WTC11 (cell line): ENCODE results near the gene AP1S2. TPM values are rescaled to one million over a fixed set of nuclear protein-coding genes. Genes with fewer than 3 reads are reported as not detected.

Experiments used
- ATAC-seq: fragments of 200-7000 bp; cut with Tn5 transposase; 2 replicates; pipeline ENCODE4 v1.10.0; 2021; ENCODE audit warnings: mild to moderate bottlenecking, moderate library complexity
- CTCF ChIA-PET: fragments of 300-600 bp; sonication (Branson Sonifier 250); formaldehyde crosslinking; loops from one replicate; lab custom pipeline; 2021; ENCODE audit warnings: antibody characterized with exemption; lab: Charles Lee
- POLR2A ChIA-PET: fragments of 350-600 bp; sonication (Branson Sonifier 250); formaldehyde crosslinking; loops from one replicate; lab custom pipeline; 2021; ENCODE audit warnings: antibody characterized with exemption; lab: Charles Lee
- DNase-seq: peaks from one replicate; pipeline ENCODE4 v3.0.0; 2021; ENCODE audit warnings: low spot score
- H3K27ac Mint-ChIP-seq: 2 replicates; pipeline ENCODE4 v1.8.0; 2021; ENCODE audit warnings: mixed read lengths
- H3K27me3 Mint-ChIP-seq: 2 replicates; pipeline ENCODE4 v1.8.0; 2021; ENCODE audit warnings: low read depth, mild to moderate bottlenecking, moderate library complexity, mixed read lengths
- H3K36me3 Mint-ChIP-seq: 2 replicates; pipeline ENCODE4 v1.8.0; 2021; ENCODE audit warnings: mixed read lengths
- H3K4me1 Mint-ChIP-seq: 2 replicates; pipeline ENCODE4 v1.8.0; 2022; ENCODE audit warnings: mixed read lengths
- H3K4me3 Mint-ChIP-seq: 2 replicates; pipeline ENCODE4 v1.8.0; 2021; ENCODE audit warnings: mild to moderate bottlenecking, moderate library complexity, mixed read lengths
- H3K9me3 Mint-ChIP-seq: 2 replicates; pipeline ENCODE4 v1.8.0; 2021; ENCODE audit warnings: mixed read lengths
- ATF1 ChIP-seq: sonication (generic); formaldehyde crosslinking; IDR thresholded peaks from 2 replicates; pipeline ENCODE4 v1.8.1; 2023; ENCODE audit warnings: mild to moderate bottlenecking, moderate library complexity, missing genetic modification reagents
- ATF6 ChIP-seq: sonication (generic); formaldehyde crosslinking; IDR thresholded peaks from 2 replicates; pipeline ENCODE4 v1.8.1; 2023; ENCODE audit warnings: mild to moderate bottlenecking, missing genetic modification reagents
- CDX4 ChIP-seq: fragments of 250-450 bp; sonication (Bioruptor Pico); IDR thresholded peaks from 2 replicates; pipeline ENCODE4 v1.9.0; 2021; ENCODE audit warnings: moderate library complexity, mild to moderate bottlenecking, inconsistent platforms, borderline replicate concordance
- CTCF ChIP-seq: fragments of 200-600 bp; IDR thresholded peaks from 2 replicates; pipeline ENCODE4 v1.8.0; 2022; ENCODE audit warnings: antibody characterized with exemption
- E2F4 ChIP-seq: sonication (generic); formaldehyde crosslinking; IDR thresholded peaks from 2 replicates; pipeline ENCODE4 v1.8.1; 2022; ENCODE audit warnings: low read depth, mild to moderate bottlenecking, moderate library complexity, missing genetic modification reagents, borderline replicate concordance
- E2F5 ChIP-seq: sonication (generic); formaldehyde crosslinking; IDR thresholded peaks from 2 replicates; pipeline ENCODE4 v1.8.1; 2022; ENCODE audit warnings: mild to moderate bottlenecking, moderate library complexity, missing genetic modification reagents
- IRF1 ChIP-seq: sonication (generic); formaldehyde crosslinking; IDR thresholded peaks from 2 replicates; pipeline ENCODE4 v1.8.0; 2023; ENCODE audit warnings: missing genetic modification reagents
- IRF2 ChIP-seq: sonication (generic); formaldehyde crosslinking; IDR thresholded peaks from 2 replicates; pipeline ENCODE4 v1.8.0; 2022; ENCODE audit warnings: low read depth, missing genetic modification reagents, borderline replicate concordance
- JAZF1 ChIP-seq: fragments of 250-450 bp; sonication (Bioruptor Pico); IDR thresholded peaks from 2 replicates; pipeline ENCODE4 v1.9.0; 2021; ENCODE audit warnings: moderate library complexity, mild to moderate bottlenecking, inconsistent platforms
- MXD4 ChIP-seq: fragments of 250-450 bp; sonication (Bioruptor Pico); IDR thresholded peaks from 2 replicates; pipeline ENCODE4 v1.8.0; 2021; ENCODE audit warnings: mild to moderate bottlenecking, moderate library complexity, borderline replicate concordance
- MYBL2 ChIP-seq: sonication (generic); formaldehyde crosslinking; IDR thresholded peaks from 2 replicates; pipeline ENCODE4 v1.8.1; 2023; ENCODE audit warnings: mild to moderate bottlenecking, moderate library complexity, missing genetic modification reagents
- NFYB ChIP-seq: sonication (generic); formaldehyde crosslinking; conservative IDR thresholded peaks from 2 replicates; pipeline ENCODE4 v1.8.0; 2022; ENCODE audit warnings: low read depth, missing genetic modification reagents
- NR3C1 ChIP-seq: sonication (generic); formaldehyde crosslinking; conservative IDR thresholded peaks from 2 replicates; pipeline ENCODE4 v1.8.1; 2023; ENCODE audit warnings: low read depth, mild to moderate bottlenecking, missing genetic modification reagents
- PRDM15 ChIP-seq: sonication (generic); formaldehyde crosslinking; IDR thresholded peaks from 2 replicates; pipeline ENCODE4 v1.8.0; 2022; ENCODE audit warnings: missing genetic modification reagents
- SP1 ChIP-seq: sonication (generic); formaldehyde crosslinking; conservative IDR thresholded peaks from 2 replicates; pipeline ENCODE4 v1.8.1; 2022; ENCODE audit warnings: missing genetic modification reagents
- STAT6 ChIP-seq: sonication (generic); formaldehyde crosslinking; conservative IDR thresholded peaks from 2 replicates; pipeline ENCODE4 v1.8.1; 2023; ENCODE audit warnings: mild to moderate bottlenecking, low read depth, missing genetic modification reagents, moderate library complexity
- ZBTB21 ChIP-seq: sonication (generic); formaldehyde crosslinking; IDR thresholded peaks from 2 replicates; pipeline ENCODE4 v1.8.1; 2023; ENCODE audit warnings: mild to moderate bottlenecking, missing genetic modification reagents, borderline replicate concordance
- ZBTB43 ChIP-seq: sonication (generic); formaldehyde crosslinking; IDR thresholded peaks from 2 replicates; pipeline ENCODE4 v1.8.1; 2023; ENCODE audit warnings: mild to moderate bottlenecking, missing genetic modification reagents
- ZNF416 ChIP-seq: fragments of 250-450 bp; sonication (Bioruptor Pico); IDR thresholded peaks from 2 replicates; pipeline ENCODE4 v1.9.0; 2021; ENCODE audit warnings: mild to moderate bottlenecking, inconsistent platforms
- total RNA-seq: library from RNA; stranded (reverse); gene quantifications from 3 replicates; pipeline ENCODE4 v1.2.3, GENCODE V29; 2021

The AP1S2 gene
- total RNA-seq, 1 experiment from 2014 or later, result 164 TPM

- TF ChIP-seq PRDM15 (CRISPR knock-in tag) (no peak), IRF2 (CRISPR knock-in tag) (no peak)
These were observed 67.7 kb downstream of the AP1S2 start (continued) for GRCh38 chrX:15786915-15787314.

- peaks cover 8% of the 10 kb centered on the region for H3K9me3 Mint-ChIP-seq
- ATAC-seq (no peak), DNase-seq (no peak)
- ChIA-PET CTCF (no interaction called here), POLR2A (no interaction called here)
- H3K36me3 Mint-ChIP-seq, result peaks cover 16% of the 10 kb centered on the region
- H3K27ac Mint-ChIP-seq, result no peak overlapping the region
- no peaks in the 10 kb centered on the region for H3K27me3 Mint-ChIP-seq
- H3K4me3 Mint-ChIP-seq, result no peak overlapping the region
- H3K4me1 Mint-ChIP-seq, result peaks cover 4% of the 10 kb centered on the region; the same call in 1 of the 2 replicates
- TF ChIP-seq SP1 (CRISPR knock-in tag), result no peak
- TF ChIP-seq E2F5 (CRISPR knock-in tag), result no peak
- TF ChIP-seq E2F4 (CRISPR knock-in tag), result no peak
- no peak for TF ChIP-seq MXD4 (CRISPR knock-in tag)
- TF ChIP-seq CDX4 (CRISPR knock-in tag), result no peak
- TF ChIP-seq CTCF, result no peak
- TF ChIP-seq IRF1 (CRISPR knock-in tag), result no peak
- no peak for TF ChIP-seq IRF2 (CRISPR knock-in tag)
- TF ChIP-seq NFYB (CRISPR knock-in tag), result no peak
- TF ChIP-seq MYBL2 (CRISPR knock-in tag), result no peak
- no peak for TF ChIP-seq ZBTB43 (CRISPR knock-in tag)
- no peak for TF ChIP-seq ATF1 (CRISPR knock-in tag)
- TF ChIP-seq ZNF416 (CRISPR knock-in tag), result no peak
- TF ChIP-seq NR3C1 (CRISPR knock-in tag), result no peak
- TF ChIP-seq STAT6, result no peak
- no peak for TF ChIP-seq JAZF1 (CRISPR knock-in tag)
- TF ChIP-seq ZBTB21, result no peak
- TF ChIP-seq ATF6 (CRISPR knock-in tag), result no peak
These were observed 69.3 kb downstream of the AP1S2 start for GRCh38 chrX:15785176-15785750.
